B cell (primary cell): ENCODE data around the gene PHEX. TPM values are rescaled to one million over a fixed set of nuclear protein-coding genes. Genes with fewer than 3 reads are reported as not detected.

Experiments used
- ATAC-seq: fragments of 200-7000 bp; cut with Tn5 transposase; one replicate; pipeline ENCODE4 v1.10.0; 2021; ENCODE audit warnings: low read depth, mild to moderate bottlenecking, moderate number of reproducible peaks, moderate library complexity
- CTCF ChIA-PET: fragments of 350-600 bp; sonication (Branson Sonifier 250); formaldehyde crosslinking; loops from one replicate; lab custom pipeline; 2021; ENCODE audit warnings: antibody characterized with exemption, inconsistent platforms; lab: Charles Lee
- POLR2A ChIA-PET: fragments of 350-600 bp; sonication (Branson Sonifier 250); formaldehyde crosslinking; loops from one replicate; lab custom pipeline; 2021; ENCODE audit warnings: antibody characterized with exemption; lab: Charles Lee
- DNase-seq: peaks from one replicate; pipeline ENCODE4 v3.0.0; 2013
- H2AFZ ChIP-seq: 2 replicates; pipeline ENCODE4 v1.6.1; 2012; ENCODE audit warnings: mild to moderate bottlenecking, low read depth, low read length; ENCODE audit not compliant: insufficient read depth, poor library complexity, severe bottlenecking
- H3K27ac ChIP-seq, 2 donors: 1 replicate in 1 of 2; 2 replicates in 1 of 2; pipeline ENCODE4 v1.5.1; 2012 to 2013; ENCODE audit warnings: low read length in 2 of 2, mild to moderate bottlenecking in 2 of 2, moderate library complexity in 1 of 2
- H3K27me3 ChIP-seq, 4 experiments: fragments of 200-600 bp in 1 of 4; sonication (generic) in 1 of 4; replicated peaks in 1 of 4; 1 replicate in 2 of 4; 2 replicates in 2 of 4; pipeline versions ENCODE4 v1.6.1 to v1.7.0; 2013 to 2016; ENCODE audit warnings: low read length in 3 of 4, mild to moderate bottlenecking in 2 of 4, mixed read lengths in 1 of 4, moderate library complexity in 1 of 4; ENCODE audit not compliant: insufficient read depth in 4 of 4, control insufficient read depth in 3 of 4; ENCODE audit errors: control extremely low read depth in 1 of 4
- H3K36me3 ChIP-seq, 2 experiments: replicated peaks in 1 of 2; 1 replicate in 1 of 2; 2 replicates in 1 of 2; pipeline versions ENCODE4 v1.6.1 to v1.7.1; 2013; ENCODE audit warnings: low read length in 1 of 2; ENCODE audit not compliant: insufficient read depth in 2 of 2, control insufficient read depth in 1 of 2; ENCODE audit errors: control extremely low read depth in 1 of 2, extremely low read depth in 1 of 2
- H3K4me1 ChIP-seq, 2 donors: fragments of 200-600 bp in 1 of 2; sonication (generic) in 1 of 2; 1 replicate in 1 of 2; 2 replicates in 1 of 2; pipeline versions ENCODE4 v1.5.1 to v1.6.1; 2013 to 2017; ENCODE audit warnings: low read length in 2 of 2; ENCODE audit not compliant: control insufficient read depth in 2 of 2, insufficient read depth in 2 of 2
- H3K4me2 ChIP-seq: replicated peaks from 2 replicates; pipeline ENCODE3; 2012; ENCODE audit warnings: mild to moderate bottlenecking, low read depth, low read length; ENCODE audit not compliant: poor library complexity, severe bottlenecking
- H3K4me3 ChIP-seq, 5 experiments: fragments of 200-600 bp in 1 of 5; sonication (generic) in 1 of 5; 1 replicate in 3 of 5; 2 replicates in 2 of 5; pipeline versions ENCODE4 v1.5.1 to v1.7.0; 2011 to 2016; ENCODE audit warnings: low read length in 4 of 5, mild to moderate bottlenecking in 4 of 5, low read depth in 2 of 5, control low read depth in 1 of 5, moderate library complexity in 1 of 5; ENCODE audit not compliant: insufficient read depth in 1 of 5; ENCODE audit errors: control extremely low read depth in 1 of 5, extremely low read depth in 1 of 5
- H3K79me2 ChIP-seq: fragments of 200-600 bp; sonication (generic); one replicate; pipeline ENCODE4 v1.6.0; 2016; ENCODE audit warnings: low read length; ENCODE audit not compliant: control insufficient read depth, insufficient read depth
- H3K9ac ChIP-seq: fragments of 200-600 bp; sonication (generic); 2 replicates; pipeline ENCODE4 v1.6.1; 2017; ENCODE audit warnings: mild to moderate bottlenecking, low read length, moderate library complexity
- H3K9me3 ChIP-seq, 3 donors: one replicate each; pipeline versions ENCODE4 v1.6.1 to v1.7.1; 2013; ENCODE audit warnings: low read length in 2 of 3; ENCODE audit not compliant: control insufficient read depth in 2 of 3, insufficient read depth in 1 of 3; ENCODE audit errors: control extremely low read depth in 1 of 3
- H4K20me1 ChIP-seq: 2 replicates; pipeline ENCODE4 v1.6.0; 2012; ENCODE audit warnings: mild to moderate bottlenecking, low read length; ENCODE audit not compliant: insufficient read depth, control insufficient read depth, poor library complexity, severe bottlenecking
- H3K27ac Mint-ChIP-seq: one replicate; pipeline ENCODE4 v1.8.0; 2021; ENCODE audit warnings: mixed read lengths
- H3K27me3 Mint-ChIP-seq: one replicate; pipeline ENCODE4 v1.8.0; 2021; ENCODE audit warnings: mixed read lengths
- H3K4me1 Mint-ChIP-seq: one replicate; pipeline ENCODE4 v1.8.0; 2021; ENCODE audit warnings: mixed read lengths
- H3K4me3 Mint-ChIP-seq: one replicate; pipeline ENCODE4 v1.8.0; 2021; ENCODE audit warnings: mixed read lengths
- H3K9me3 Mint-ChIP-seq: one replicate; pipeline ENCODE4 v1.8.0; 2022; ENCODE audit warnings: mixed read lengths; ENCODE audit not compliant: insufficient read depth
- CTCF ChIP-seq: fragments of 200-600 bp; IDR thresholded peaks from one replicate; pipeline ENCODE4 v1.8.0; 2022; ENCODE audit warnings: antibody characterized with exemption, mild to moderate bottlenecking
- EZH2 ChIP-seq: IDR thresholded peaks from 2 replicates; pipeline ENCODE4 v1.6.1; 2012; ENCODE audit warnings: borderline replicate concordance, low read depth, mild to moderate bottlenecking, moderate library complexity, low read length; ENCODE audit not compliant: insufficient read depth, poor library complexity, severe bottlenecking
- WGBS: methylation state at CpG from one replicate; pipeline ENCODE4 v1.1.5; 2013; ENCODE audit warnings: missing lambda C conversion rate; ENCODE audit not compliant: insufficient coverage; 5-methylcytosine and 5-hydroxymethylcytosine counted together
- intact Hi-C: fragments of 100-400 bp; cut with micrococcal nuclease; formaldehyde crosslinking; loops from one replicate; pipeline ENCODE4 v1.10.0; 2022
- polyA plus RNA-seq: library from polyadenylated mRNA; depleted of rRNA; stranded (reverse); fragments of >200 nt; gene quantifications from 2 replicates; pipeline ENCODE4 v1.2.3, GENCODE V29; 2012
- total RNA-seq, 2 donors: library from RNA; stranded (reverse); fragments of 120-200 nt in 1 of 2; gene quantifications; 1 replicate in 1 of 2; 2 replicates in 1 of 2; pipeline versions ENCODE4 v1.2.3 to v1.2.4, GENCODE V29; 2013 to 2022

PHEX gene
- total and polyA plus RNA-seq, 2 donors (not counting 1 experiment from before 2014, with no cell fraction given): 0.01 to 0.15 TPM

GRCh38 chrX:22177950-22178515 is 145.9 kb downstream of the PHEX start:
- TF ChIP-seq CTCF (no peak), EZH2 (no peak)
- Histone ChIP-seq H3K36me3 (no peaks in the 10 kb centered on the region), H3K4me3 (no peak overlapping the region), H2AFZ (no peak overlapping the region), H3K79me2 (no peaks in the 10 kb centered on the region), H3K27me3 (no peaks in the 10 kb centered on the region), H3K27ac (no peak overlapping the region), H4K20me1 (no peaks in the 10 kb centered on the region), H3K9ac (no peak overlapping the region), H3K4me2 (no peak overlapping the region), H3K4me1 (no peaks in the 10 kb centered on the region), H3K9me3 (no peaks in the 10 kb centered on the region)
- ATAC-seq (no peak), DNase-seq (no peak)
- H3K27me3 Mint-ChIP-seq: no peaks in the 10 kb centered on the region
- no peaks in the 10 kb centered on the region for H3K9me3 Mint-ChIP-seq
- no peak overlapping the region for H3K4me3 Mint-ChIP-seq
- H3K27ac Mint-ChIP-seq: no peak overlapping the region
- intact Hi-C loops: no loop called here
- 100% methylated on average over 3 of the region's 7 CpGs for WGBS
- H3K4me1 Mint-ChIP-seq: no peaks in the 10 kb centered on the region
- POLR2A ChIA-PET: no interaction called here
- CTCF ChIA-PET: interaction anchor here (1.3 kb wide), 1 partner anchor 193 kb away, joined by 4 read pairs; no protein-coding TSS in a partner anchor

- H3K9me3 ChIP-seq: no peaks in the 10 kb centered on the region
- H3K4me2 ChIP-seq: no peak overlapping the region
- no peaks in the 10 kb centered on the region for H3K4me1 ChIP-seq
- TF ChIP-seq CTCF: no peak
- no peak for TF ChIP-seq EZH2
- H3K36me3 ChIP-seq: no peaks in the 10 kb centered on the region
- Mint-ChIP-seq H3K27me3 (peaks cover 4% of the 10 kb centered on the region), H3K27ac (no peak overlapping the region), H3K9me3 (no peaks in the 10 kb centered on the region), H3K4me3 (no peak overlapping the region), H3K4me1 (no peaks in the 10 kb centered on the region)
- CTCF ChIA-PET: interaction anchor here (1.4 kb wide), 1 partner anchor 199 kb away, joined by 3 read pairs; no protein-coding TSS in a partner anchor
- DNase-seq (no peak), ATAC-seq (no peak)
- intact Hi-C loops: no loop called here
- WGBS: no CpG with 5 or more reads among the region's 2 CpGs
- no peak overlapping the region for H3K4me3 ChIP-seq
- POLR2A ChIA-PET: no interaction called here
- H3K27ac ChIP-seq: no peak overlapping the region
- H2AFZ ChIP-seq: no peak overlapping the region
- no peaks in the 10 kb centered on the region for H3K79me2 ChIP-seq
- H3K27me3 ChIP-seq: no peaks in the 10 kb centered on the region
- H4K20me1 ChIP-seq: no peaks in the 10 kb centered on the region
- no peak overlapping the region for H3K9ac ChIP-seq
Measured at GRCh38 chrX:22184096-22184495, 152.0 kb downstream of the PHEX start.
